ENCODE results near the gene LRRFIP2.

The LRRFIP2 gene

GRCh38 chr3:37096975-37097374, 77.4 kb downstream of the LRRFIP2 start:
- no peaks in the 10 kb centered on the region; the same call in 1 of the 2 replicates for H3K36me3 ChIP-seq
- no peaks in the 10 kb centered on the region for H3K9me3 ChIP-seq (ENCODE audit: severe bottlenecking)
- no peak for DNase-seq
- H3K4me3 ChIP-seq (ENCODE audit: low read depth, low read length): no peak overlapping the region
- H3K27me3 ChIP-seq (ENCODE audit: insufficient read depth, low read depth, severe bottlenecking): no peaks in the 10 kb centered on the region
- TF ChIP-seq, protein P1, sequence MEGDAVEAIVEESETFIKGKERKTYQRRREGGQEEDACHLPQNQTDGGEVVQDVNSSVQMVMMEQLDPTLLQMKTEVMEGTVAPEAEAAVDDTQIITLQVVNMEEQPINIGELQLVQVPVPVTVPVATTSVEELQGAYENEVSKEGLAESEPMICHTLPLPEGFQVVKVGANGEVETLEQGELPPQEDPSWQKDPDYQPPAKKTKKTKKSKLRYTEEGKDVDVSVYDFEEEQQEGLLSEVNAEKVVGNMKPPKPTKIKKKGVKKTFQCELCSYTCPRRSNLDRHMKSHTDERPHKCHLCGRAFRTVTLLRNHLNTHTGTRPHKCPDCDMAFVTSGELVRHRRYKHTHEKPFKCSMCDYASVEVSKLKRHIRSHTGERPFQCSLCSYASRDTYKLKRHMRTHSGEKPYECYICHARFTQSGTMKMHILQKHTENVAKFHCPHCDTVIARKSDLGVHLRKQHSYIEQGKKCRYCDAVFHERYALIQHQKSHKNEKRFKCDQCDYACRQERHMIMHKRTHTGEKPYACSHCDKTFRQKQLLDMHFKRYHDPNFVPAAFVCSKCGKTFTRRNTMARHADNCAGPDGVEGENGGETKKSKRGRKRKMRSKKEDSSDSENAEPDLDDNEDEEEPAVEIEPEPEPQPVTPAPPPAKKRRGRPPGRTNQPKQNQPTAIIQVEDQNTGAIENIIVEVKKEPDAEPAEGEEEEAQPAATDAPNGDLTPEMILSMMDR (IDR thresholded peaks at IDR 0.05; ENCODE audit: low read depth, low read length): no peak
- no peak overlapping the region for H3K27ac ChIP-seq

DNA sequence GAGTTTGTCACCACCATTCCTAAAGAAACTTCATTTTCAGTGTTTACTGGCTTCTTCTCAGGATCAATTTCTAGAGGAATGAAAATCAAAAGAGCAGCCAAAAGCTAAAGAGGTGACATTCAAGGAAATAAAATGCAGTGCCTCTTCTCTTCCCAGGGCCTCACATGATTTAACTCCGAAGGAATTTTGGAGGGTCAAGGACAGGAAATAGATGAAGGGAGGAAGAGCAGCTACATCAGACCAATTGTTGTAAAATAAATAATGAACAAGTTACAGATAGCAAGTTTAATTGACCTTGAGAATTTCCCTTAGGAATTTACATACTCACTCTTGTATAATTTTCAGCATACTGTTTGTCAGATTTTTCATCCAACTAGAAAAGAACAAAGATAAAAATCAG, 78.1 kb downstream of the LRRFIP2 start:
- Histone ChIP-seq H3K9me3 (ENCODE audit: severe bottlenecking) (no peaks in the 10 kb centered on the region), H3K36me3 (no peaks in the 10 kb centered on the region; the same call in 1 of the 2 replicates), H3K4me3 (ENCODE audit: low read depth, low read length) (no peak overlapping the region), H3K27ac (no peak overlapping the region), H3K27me3 (ENCODE audit: insufficient read depth, low read depth, severe bottlenecking) (no peaks in the 10 kb centered on the region)
- TF ChIP-seq, protein P1 (IDR thresholded peaks at IDR 0.05; ENCODE audit: low read depth, low read length): no peak
- no peak for DNase-seq

GRCh38 chr3:37094636-37095035, 79.7 kb downstream of the LRRFIP2 start:
- Histone ChIP-seq H3K9me3 (ENCODE audit: severe bottlenecking) (no peaks in the 10 kb centered on the region), H3K27me3 (ENCODE audit: insufficient read depth, low read depth, severe bottlenecking) (no peaks in the 10 kb centered on the region), H3K27ac (no peak overlapping the region), H3K4me3 (ENCODE audit: low read depth, low read length) (no peak overlapping the region), H3K36me3 (no peaks in the 10 kb centered on the region; the same call in none of the 2 replicates)
- TF ChIP-seq, protein P1 (IDR thresholded peaks at IDR 0.05; ENCODE audit: low read depth, low read length): no peak
- no peak for DNase-seq

- no peak overlapping the region for H3K4me3 ChIP-seq (ENCODE audit: low read depth, low read length)
- no peaks in the 10 kb centered on the region for H3K27me3 ChIP-seq (ENCODE audit: insufficient read depth, low read depth, severe bottlenecking)
- no peak for DNase-seq
- H3K36me3 ChIP-seq: no peaks in the 10 kb centered on the region; the same call in none of the 2 replicates
- TF ChIP-seq, protein P1 (IDR thresholded peaks at IDR 0.05; ENCODE audit: low read depth, low read length): no peak
- no peak overlapping the region for H3K27ac ChIP-seq
- H3K9me3 ChIP-seq (ENCODE audit: severe bottlenecking): no peaks in the 10 kb centered on the region
Observed at GRCh38 chr3:37093481-37093880, 80.9 kb downstream of the LRRFIP2 start.

DNA sequence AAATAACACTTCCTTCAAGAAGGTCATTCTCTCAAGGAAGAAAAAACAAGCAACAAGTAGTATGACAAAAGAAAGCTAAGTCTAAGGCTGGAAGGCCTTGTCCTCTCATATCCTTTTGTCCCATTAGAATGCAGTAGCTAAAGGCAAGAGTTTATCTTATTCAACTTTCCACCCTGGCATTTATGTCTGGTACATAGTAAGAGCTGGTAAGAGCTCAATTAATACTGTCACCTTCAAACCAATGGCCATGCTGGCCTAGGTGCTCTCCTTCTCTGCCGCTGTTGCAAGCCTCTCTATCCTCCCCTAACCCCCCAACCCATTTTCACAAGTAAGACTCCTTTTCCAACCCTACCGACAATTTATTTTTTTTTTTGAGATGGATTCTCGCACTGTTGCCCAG, 81.9 kb downstream of the LRRFIP2 start:
- Histone ChIP-seq H3K4me3 (ENCODE audit: low read depth, low read length) (no peak overlapping the region), H3K36me3 (no peaks in the 10 kb centered on the region; the same call in none of the 2 replicates), H3K27ac (no peak overlapping the region), H3K27me3 (ENCODE audit: insufficient read depth, low read depth, severe bottlenecking) (no peaks in the 10 kb centered on the region), H3K9me3 (ENCODE audit: severe bottlenecking) (no peaks in the 10 kb centered on the region)
- DNase-seq: no peak
- TF ChIP-seq, protein P1 (IDR thresholded peaks at IDR 0.05; ENCODE audit: low read depth, low read length): no peak

- no peak for DNase-seq
- TF ChIP-seq, protein P1 (IDR thresholded peaks at IDR 0.05; ENCODE audit: low read depth, low read length): no peak
- H3K4me3 ChIP-seq (ENCODE audit: low read depth, low read length): no peak overlapping the region
- H3K9me3 ChIP-seq (ENCODE audit: severe bottlenecking): no peaks in the 10 kb centered on the region
- H3K27me3 ChIP-seq (ENCODE audit: insufficient read depth, low read depth, severe bottlenecking): no peaks in the 10 kb centered on the region
- no peak overlapping the region for H3K27ac ChIP-seq
- no peaks in the 10 kb centered on the region; the same call in 1 of the 2 replicates for H3K36me3 ChIP-seq
Observed at GRCh38 chr3:37087870-37088269, 86.5 kb downstream of the LRRFIP2 start.

Data from WERI-Rb-1 (cell line).